ENCODE measurements around the gene AMPD1.

Gene AMPD1

GRCh38 chr1:114700036-114700600, 4.8 kb upstream of the AMPD1 start:
- Histone ChIP-seq H3K4me2 (ENCODE audit: low read depth, low read length, poor library complexity, severe bottlenecking) (no peak overlapping the region), H3K36me3 (ENCODE audit: low read length) (peaks cover 3% of the 10 kb centered on the region; the same call in 1 of the 2 replicates), H3K27me3 (ENCODE audit: low read length) (no peaks in the 10 kb centered on the region), H3K27ac (ENCODE audit: low read depth, low read length) (no peak overlapping the region), H4K20me1 (ENCODE audit: low read depth, low read length) (no peaks in the 10 kb centered on the region), H3F3A (ENCODE audit: insufficient read depth) (no peaks in the 10 kb centered on the region; the same call in 1 of the 2 replicates), H3K9ac (ENCODE audit: low read length) (no peak overlapping the region), H3K9me2 (replicated peaks; ENCODE audit: insufficient read depth, low read length) (no peaks in the 10 kb centered on the region), H3K4me3 (ENCODE audit: insufficient read depth, low read length, poor library complexity, severe bottlenecking) (no peak overlapping the region), H2AFZ (ENCODE audit: low read depth, low read length, severe bottlenecking) (no peak overlapping the region), H3K79me2 (ENCODE audit: insufficient read depth, low read length) (no peaks in the 10 kb centered on the region), H3K9me3 (ENCODE audit: insufficient read depth, low read length) (no peaks in the 10 kb centered on the region)
- TF ChIP-seq CTCF (IDR thresholded peaks at IDR 0.05; ENCODE audit: insufficient read depth, low read length, poor library complexity, severe bottlenecking) (no peak), EZH2phosphoT487 (conservative IDR thresholded peaks at IDR 0.05; ENCODE audit: low read length) (no peak)

- H3K9me3 ChIP-seq (ENCODE audit: insufficient read depth, low read length) = no peaks in the 10 kb centered on the region
- no peaks in the 10 kb centered on the region for H3F3A ChIP-seq (ENCODE audit: insufficient read depth)
- H3K9me2 ChIP-seq (replicated peaks; ENCODE audit: insufficient read depth, low read length) = no peaks in the 10 kb centered on the region
- H3K4me2 ChIP-seq (ENCODE audit: low read depth, low read length, poor library complexity, severe bottlenecking) = no peak overlapping the region
- no peak overlapping the region for H2AFZ ChIP-seq (ENCODE audit: low read depth, low read length, severe bottlenecking)
- H4K20me1 ChIP-seq (ENCODE audit: low read depth, low read length) = no peaks in the 10 kb centered on the region
- H3K27ac ChIP-seq (ENCODE audit: low read depth, low read length) = no peak overlapping the region
- H3K36me3 ChIP-seq (ENCODE audit: low read length) = no peaks in the 10 kb centered on the region
- H3K79me2 ChIP-seq (ENCODE audit: insufficient read depth, low read length) = no peaks in the 10 kb centered on the region
- no peaks in the 10 kb centered on the region for H3K27me3 ChIP-seq (ENCODE audit: low read length)
- no peak overlapping the region for H3K9ac ChIP-seq (ENCODE audit: low read length)
- no peak overlapping the region for H3K4me3 ChIP-seq (ENCODE audit: insufficient read depth, low read length, poor library complexity, severe bottlenecking)
- TF ChIP-seq CTCF (IDR thresholded peaks at IDR 0.05; ENCODE audit: insufficient read depth, low read length, poor library complexity, severe bottlenecking) (no peak), EZH2phosphoT487 (conservative IDR thresholded peaks at IDR 0.05; ENCODE audit: low read length) (no peak)
Measured at GRCh38 chr1:114696810-114697209, 1.5 kb upstream of the AMPD1 start.

GRCh38 chr1:114694540-114695310, 621 bp downstream of the AMPD1 start:
- Histone ChIP-seq H3F3A (ENCODE audit: insufficient read depth) (no peaks in the 10 kb centered on the region), H3K9me2 (replicated peaks; ENCODE audit: insufficient read depth, low read length) (no peaks in the 10 kb centered on the region), H4K20me1 (ENCODE audit: low read depth, low read length) (no peaks in the 10 kb centered on the region), H3K36me3 (ENCODE audit: low read length) (no peaks in the 10 kb centered on the region), H3K79me2 (ENCODE audit: insufficient read depth, low read length) (no peaks in the 10 kb centered on the region), H3K9ac (ENCODE audit: low read length) (no peak overlapping the region), H3K9me3 (ENCODE audit: insufficient read depth, low read length) (no peaks in the 10 kb centered on the region), H3K27ac (ENCODE audit: low read depth, low read length) (no peak overlapping the region), H3K4me3 (ENCODE audit: insufficient read depth, low read length, poor library complexity, severe bottlenecking) (no peak overlapping the region), H2AFZ (ENCODE audit: low read depth, low read length, severe bottlenecking) (no peak overlapping the region), H3K27me3 (ENCODE audit: low read length) (no peaks in the 10 kb centered on the region), H3K4me2 (ENCODE audit: low read depth, low read length, poor library complexity, severe bottlenecking) (no peak overlapping the region)
- TF ChIP-seq CTCF (IDR thresholded peaks at IDR 0.05; ENCODE audit: insufficient read depth, low read length, poor library complexity, severe bottlenecking) (no peak), EZH2phosphoT487 (conservative IDR thresholded peaks at IDR 0.05; ENCODE audit: low read length) (no peak)

All from SU-DHL-6 (cell line).